HCEC 1CT (cell line): ENCODE measurements around the gene ECHDC3.

Experiments
- DNase-seq: peaks from one replicate; pipeline ENCODE4 v3.0.0-alpha.2; 2017

The ECHDC3 gene

GRCh38 chr10:11754620-11755019 is 12.4 kb downstream of the ECHDC3 start:
- no peak for DNase-seq

GRCh38 chr10:11755512-11756263 is 13.5 kb downstream of the ECHDC3 start:
- DNase-seq: no peak

- no peak for DNase-seq
Measured at GRCh38 chr10:11756766-11757315, 14.7 kb downstream of the ECHDC3 start.

- DNase-seq: peak; percentile 52
Measured at GRCh38 chr10:11757454-11757820, 15.3 kb downstream of the ECHDC3 start.

GRCh38 chr10:11757821-11758463 is 15.8 kb downstream of the ECHDC3 start:
- DNase-seq: peak; percentile 66

- DNase-seq: no peak
Measured at GRCh38 chr10:11758527-11759236, 16.5 kb downstream of the ECHDC3 start.

GRCh38 chr10:11759347-11759746 is 17.2 kb downstream of the ECHDC3 start:
- DNase-seq: no peak

- no peak for DNase-seq
Measured at GRCh38 chr10:11760151-11760550, 18.0 kb downstream of the ECHDC3 start.

- DNase-seq: no peak
Measured at GRCh38 chr10:11760861-11761260, 18.7 kb downstream of the ECHDC3 start.

GRCh38 chr10:11761431-11761830 is 19.2 kb downstream of the ECHDC3 start:
- DNase-seq: no peak

- DNase-seq: no peak
Measured at GRCh38 chr10:11762706-11763500, 20.7 kb downstream of the ECHDC3 start.

GRCh38 chr10:11763501-11763861 is 21.3 kb downstream of the ECHDC3 start:
- no peak for DNase-seq

- no peak for DNase-seq
Measured at GRCh38 chr10:11765141-11765540, 23.0 kb downstream of the ECHDC3 start.

- no peak for DNase-seq
Measured at GRCh38 chr10:11772575-11773288, 30.6 kb downstream of the ECHDC3 start.

GRCh38 chr10:11773761-11774441 is 31.7 kb downstream of the ECHDC3 start:
- DNase-seq: no peak

GRCh38 chr10:11775412-11775811 is 33.2 kb downstream of the ECHDC3 start:
- no peak for DNase-seq

- no peak for DNase-seq
Measured at GRCh38 chr10:11776080-11776479, 33.9 kb downstream of the ECHDC3 start.

GRCh38 chr10:11781114-11781513 is 38.9 kb downstream of the ECHDC3 start:
- DNase-seq: no peak

GRCh38 chr10:11782793-11783557 is 40.8 kb downstream of the ECHDC3 start:
- peak; percentile 38 for DNase-seq

- DNase-seq: no peak
Measured at GRCh38 chr10:11783558-11783865, 41.3 kb downstream of the ECHDC3 start.

GRCh38 chr10:11787374-11787773 is 45.2 kb downstream of the ECHDC3 start:
- DNase-seq: no peak
